ENCODE measurements around the gene C1orf50. TPM values are rescaled to one million over a fixed set of nuclear protein-coding genes. Genes with fewer than 3 reads are reported as not detected.

The C1orf50 gene
- total and polyA plus RNA-seq, 2 of the 4 experiments (the other 2 are of a cell fraction): 2.0 to 6.0 TPM

- TF ChIP-seq SMC3 (IDR thresholded peaks at IDR 0.05; ENCODE audit: low read depth, low read length): no peak
These were observed 27.0 kb upstream of the C1orf50 start, which contains the start of gene CLDN19 (continued) for GRCh38 chr1:42739753-42740700.

GRCh38 chr1:42740851-42741580, 26.0 kb upstream of the C1orf50 start:
- no peaks in the 10 kb centered on the region; the same call in 1 of the 2 replicates for H3K27me3 ChIP-seq (ENCODE audit: control insufficient read depth, insufficient read depth, low read length)
- H3K4me3 ChIP-seq (ENCODE audit: insufficient read depth, low read depth, low read length): no peak overlapping the region
- H4K91ac ChIP-seq (ENCODE audit: insufficient read depth, low read depth, low read length): no peak overlapping the region
- dilution Hi-C loops (cut with HindIII; ENCODE audit: low sequenced_read_pairs, unreplicated experiment) (no loop called here), intact Hi-C loops (cut with micrococcal nuclease) (no loop called here), in situ Hi-C loops (cut with MboI; ENCODE audit: low sequenced_read_pairs) (no loop called here)
- ATAC-seq (ENCODE audit: low read depth) (no peak), DNase-seq (no peak)
- H4K20me1 ChIP-seq (ENCODE audit: insufficient read depth, low read length): peaks cover 2% of the 10 kb centered on the region; the same call in 1 of the 2 replicates
- H2BK120ac ChIP-seq (ENCODE audit: low read depth, low read length): no peak overlapping the region
- H3K56ac ChIP-seq (ENCODE audit: extremely low read depth, insufficient read depth, low read length): no peak overlapping the region
- POLR2A ChIA-PET (ENCODE audit: unreplicated experiment): no interaction called here
- H4K8ac ChIP-seq (ENCODE audit: low read depth in 2 of 2, low read length in 2 of 2): no peak overlapping the region
- H3K9me3 ChIP-seq (ENCODE audit: control insufficient read depth, insufficient read depth, low read length): no peaks in the 10 kb centered on the region
- TF ChIP-seq SMC3 (IDR thresholded peaks at IDR 0.05; ENCODE audit: low read depth, low read length): no peak
- TF ChIP-seq CTCF (conservative IDR thresholded peaks at IDR 0.05; ENCODE audit: low read depth, low read length): no peak
- no peaks in the 10 kb centered on the region; a peak in 1 of 4 replicates for H3K79me1 ChIP-seq (ENCODE audit: low read depth in 1 of 2, low read length in 2 of 2)
- WGBS, 2 experiments (ENCODE audit: extremely low coverage in 2 of 2, insufficient read length in 1 of 2): 21% methylated on average over 3 of the region's 19 CpGs; no CpG with 5 or more reads in 1 of the 2 experiments
- no peak overlapping the region for H2BK15ac ChIP-seq (ENCODE audit: low read depth, low read length)
- H3K23ac ChIP-seq (ENCODE audit: low read depth, low read length): no peak overlapping the region
- H3K4me2 ChIP-seq (ENCODE audit: low read depth, low read length): no peak overlapping the region
- H4K5ac ChIP-seq (ENCODE audit: low read depth, low read length): no peak overlapping the region
- no peak overlapping the region for H3K14ac ChIP-seq (replicated peaks; ENCODE audit: low read depth, low read length)
- peaks cover 5% of the 10 kb centered on the region; the same call in 1 of the 2 replicates for H3K36me3 ChIP-seq (ENCODE audit: control insufficient read depth, insufficient read depth, low read length)
- H3K4ac ChIP-seq (ENCODE audit: low read depth, low read length): no peak overlapping the region
- no peak overlapping the region for H2AK9ac ChIP-seq (replicated peaks; ENCODE audit: low read depth, low read length, poor library complexity)
- no peak overlapping the region for H2AFZ ChIP-seq (replicated peaks; ENCODE audit: low read length, poor library complexity)
- no peak overlapping the region for H3K27ac ChIP-seq (ENCODE audit: insufficient read depth, low read length)
- H3K9me1 ChIP-seq (ENCODE audit: insufficient read depth, low read length): no peaks in the 10 kb centered on the region
- no TSS peak for BruUV-seq (replicated peaks)
- no peak overlapping the region for H2BK20ac ChIP-seq (ENCODE audit: low read depth, low read length)
- no peaks in the 10 kb centered on the region for H3K4me1 ChIP-seq (ENCODE audit: control insufficient read depth, insufficient read depth, low read length)
- H3K9ac ChIP-seq (ENCODE audit: low read depth, low read length): no peak overlapping the region
- no peak overlapping the region for H2BK5ac ChIP-seq (ENCODE audit: low read depth, low read length, poor library complexity, severe bottlenecking)
- no peak overlapping the region for H3K18ac ChIP-seq (ENCODE audit: low read depth, low read length)
- CTCF ChIA-PET: no interaction called here
- H2AK5ac ChIP-seq (ENCODE audit: low read depth, low read length): no peak overlapping the region
